ENCODE data around the gene TMPRSS6. TPM values are rescaled to one million over a fixed set of nuclear protein-coding genes. Genes with fewer than 3 reads are reported as not detected.

Gene TMPRSS6
- total RNA-seq, 6 experiments from 2014 or later = 40.7 to 104 (median 60.6) TPM

GRCh38 chr22:37092997-37093396 lies 16.5 kb downstream of the TMPRSS6 start:
- no peak for ATAC-seq
- Histone ChIP-seq H3K4me1 (no peaks in the 10 kb centered on the region), H3K9me3 (no peaks in the 10 kb centered on the region), H3K27me3 (no peaks in the 10 kb centered on the region), H3K4me3 (no peak overlapping the region), H3K27ac (no peak overlapping the region), H3K36me3 (peaks cover 0 to 13% (median 0%) of the 10 kb centered on the region in 4 donors)
- 60% methylated on average over 5 of the region's 6 CpGs for WGBS (ENCODE audit: insufficient coverage, low coverage, low lambda C conversion rate, missing lambda C conversion rate)
- DNase-seq = no peak
- TF ChIP-seq POLR2A (IDR thresholded peaks at IDR 0.05) = no peak
- no peak for TF ChIP-seq CTCF (IDR thresholded peaks at IDR 0.05)
- intact Hi-C loops (cut with DNase I) = no loop called here

- ATAC-seq (no peak), DNase-seq (no peak)
- H3K27ac ChIP-seq = no peak overlapping the region
- 84% methylated on average over 7 of the region's 7 CpGs for WGBS (ENCODE audit: insufficient coverage, low coverage, low lambda C conversion rate, missing lambda C conversion rate)
- TF ChIP-seq POLR2A (IDR thresholded peaks at IDR 0.05) (no peak), CTCF (IDR thresholded peaks at IDR 0.05) (no peak)
- H3K4me3 ChIP-seq = no peak overlapping the region
- no peaks in the 10 kb centered on the region for H3K9me3 ChIP-seq
- H3K4me1 ChIP-seq = no peaks in the 10 kb centered on the region
- intact Hi-C loops (cut with DNase I) = no loop called here
- H3K36me3 ChIP-seq = peaks cover 0 to 10% (median 0%) of the 10 kb centered on the region in 4 donors
- H3K27me3 ChIP-seq = no peaks in the 10 kb centered on the region
These were observed 17.5 kb downstream of the TMPRSS6 start for GRCh38 chr22:37091994-37092393.

GRCh38 chr22:37090920-37091695 lies 18.4 kb downstream of the TMPRSS6 start:
- H3K4me3 ChIP-seq = no peak overlapping the region
- no peak overlapping the region for H3K27ac ChIP-seq
- no peaks in the 10 kb centered on the region for H3K27me3 ChIP-seq
- peak in 1 of 4 donors; percentile 35 for ATAC-seq
- H3K4me1 ChIP-seq = no peaks in the 10 kb centered on the region
- intact Hi-C loops (cut with DNase I) = no loop called here
- WGBS (ENCODE audit: insufficient coverage, low coverage, low lambda C conversion rate, missing lambda C conversion rate) = 71% methylated on average over 7 of the region's 9 CpGs
- DNase-seq = no peak
- peaks cover 0 to 1% (median 0%) of the 10 kb centered on the region in 4 donors for H3K36me3 ChIP-seq
- TF ChIP-seq POLR2A (IDR thresholded peaks at IDR 0.05) = no peak
- no peak for TF ChIP-seq CTCF (IDR thresholded peaks at IDR 0.05)
- H3K9me3 ChIP-seq = no peaks in the 10 kb centered on the region

- H3K4me1 ChIP-seq = no peaks in the 10 kb centered on the region
- intact Hi-C loops (cut with DNase I) = no loop called here
- TF ChIP-seq CTCF (IDR thresholded peaks at IDR 0.05) (no peak), POLR2A (IDR thresholded peaks at IDR 0.05) (no peak)
- no peaks in the 10 kb centered on the region for H3K9me3 ChIP-seq
- no peaks in the 10 kb centered on the region for H3K36me3 ChIP-seq
- DNase-seq = no peak
- WGBS (ENCODE audit: insufficient coverage, low coverage, low lambda C conversion rate, missing lambda C conversion rate) = 73% methylated on average over 6 of the region's 12 CpGs
- no peaks in the 10 kb centered on the region for H3K27me3 ChIP-seq
- no peak overlapping the region for H3K27ac ChIP-seq
- ATAC-seq = no peak
- H3K4me3 ChIP-seq = no peak overlapping the region
These were observed 20.1 kb downstream of the TMPRSS6 start for GRCh38 chr22:37089434-37089833.

Data from right lobe of liver (tissue), 6 donors.